GM18508 (cell line): ENCODE results near the gene ING1.
"Not testable (repeated sequence)": the region's sequence is repeated elsewhere in the genome, so short reads cannot be mapped to it uniquely, and the experiment has no call there.

Experiments used
- ATAC-seq: cut with Tn5 transposase; IDR thresholded peaks from one replicate; pipeline ENCODE4 v1.9.1; 2021; ENCODE audit warnings: moderate number of reproducible peaks; ENCODE audit not compliant: insufficient read depth, unreplicated experiment

ING1 gene

DNA sequence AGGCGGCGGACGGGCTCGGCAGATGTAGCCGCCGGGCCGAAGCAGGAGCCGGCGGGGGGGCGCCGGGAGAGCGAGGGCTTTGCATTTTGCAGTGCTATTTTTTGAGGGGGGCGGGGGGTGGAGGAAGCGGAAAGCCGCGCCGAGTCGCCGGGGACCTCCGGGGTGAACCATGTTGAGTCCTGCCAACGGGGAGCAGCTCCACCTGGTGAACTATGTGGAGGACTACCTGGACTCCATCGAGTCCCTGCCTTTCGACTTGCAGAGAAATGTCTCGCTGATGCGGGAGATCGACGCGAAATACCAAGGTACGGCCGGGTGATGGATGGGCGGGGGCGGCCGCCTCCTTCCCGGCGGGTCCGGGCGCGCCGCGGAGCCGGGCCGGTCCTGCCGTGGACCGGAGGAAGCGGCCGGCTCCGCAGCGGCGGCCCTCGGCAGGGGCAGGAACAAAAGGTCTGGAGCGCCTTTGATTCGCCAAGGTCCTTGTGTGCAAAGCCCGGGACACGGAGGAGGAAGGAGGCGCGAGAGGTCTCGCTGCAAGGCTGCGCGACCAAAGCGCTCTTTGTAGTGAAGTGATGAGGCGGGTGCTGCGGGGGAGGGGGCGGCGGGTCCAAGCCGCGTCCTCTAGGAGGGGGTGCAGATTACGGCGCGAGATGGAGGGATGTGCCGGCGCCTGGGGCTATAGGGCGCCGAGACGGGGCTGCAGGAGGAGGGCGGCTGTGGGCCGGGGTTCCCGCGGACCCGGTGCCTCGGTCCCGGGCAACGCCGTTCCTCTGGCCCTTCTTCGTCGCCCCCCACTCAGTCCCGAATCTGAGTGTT lies 689 bp downstream of the ING1 start:
- no peak for ATAC-seq

DNA sequence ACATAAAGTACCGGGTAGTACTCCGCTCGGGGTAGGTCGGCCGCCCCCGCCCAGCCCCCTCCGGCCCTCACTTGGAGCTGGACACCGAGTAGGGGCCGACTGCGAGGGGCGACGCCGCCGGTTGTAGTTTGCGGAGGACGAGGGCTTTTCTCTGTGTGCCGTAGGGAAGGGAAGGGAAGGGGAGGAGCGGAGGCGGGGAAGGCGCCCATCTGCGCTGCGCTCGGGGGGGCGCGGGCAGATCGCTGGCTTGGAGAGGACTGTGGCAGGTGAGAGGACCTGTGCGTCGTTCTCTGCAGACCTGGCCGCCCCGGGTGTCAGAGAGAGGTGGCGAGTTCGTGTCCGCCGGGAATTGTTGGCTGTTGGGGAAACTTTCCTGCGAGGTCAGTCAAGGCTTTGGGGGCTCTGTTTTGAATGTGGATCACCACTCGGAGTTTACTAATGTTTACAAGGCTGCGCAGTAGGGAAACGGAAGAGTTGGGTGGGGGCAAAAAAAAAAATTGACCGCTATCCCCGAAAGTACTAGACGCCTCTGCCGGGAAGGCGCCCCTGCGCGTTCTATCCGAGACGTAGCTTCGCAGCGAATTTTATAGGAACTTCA lies 1.4 kb downstream of the ING1 start:
- no peak for ATAC-seq

DNA sequence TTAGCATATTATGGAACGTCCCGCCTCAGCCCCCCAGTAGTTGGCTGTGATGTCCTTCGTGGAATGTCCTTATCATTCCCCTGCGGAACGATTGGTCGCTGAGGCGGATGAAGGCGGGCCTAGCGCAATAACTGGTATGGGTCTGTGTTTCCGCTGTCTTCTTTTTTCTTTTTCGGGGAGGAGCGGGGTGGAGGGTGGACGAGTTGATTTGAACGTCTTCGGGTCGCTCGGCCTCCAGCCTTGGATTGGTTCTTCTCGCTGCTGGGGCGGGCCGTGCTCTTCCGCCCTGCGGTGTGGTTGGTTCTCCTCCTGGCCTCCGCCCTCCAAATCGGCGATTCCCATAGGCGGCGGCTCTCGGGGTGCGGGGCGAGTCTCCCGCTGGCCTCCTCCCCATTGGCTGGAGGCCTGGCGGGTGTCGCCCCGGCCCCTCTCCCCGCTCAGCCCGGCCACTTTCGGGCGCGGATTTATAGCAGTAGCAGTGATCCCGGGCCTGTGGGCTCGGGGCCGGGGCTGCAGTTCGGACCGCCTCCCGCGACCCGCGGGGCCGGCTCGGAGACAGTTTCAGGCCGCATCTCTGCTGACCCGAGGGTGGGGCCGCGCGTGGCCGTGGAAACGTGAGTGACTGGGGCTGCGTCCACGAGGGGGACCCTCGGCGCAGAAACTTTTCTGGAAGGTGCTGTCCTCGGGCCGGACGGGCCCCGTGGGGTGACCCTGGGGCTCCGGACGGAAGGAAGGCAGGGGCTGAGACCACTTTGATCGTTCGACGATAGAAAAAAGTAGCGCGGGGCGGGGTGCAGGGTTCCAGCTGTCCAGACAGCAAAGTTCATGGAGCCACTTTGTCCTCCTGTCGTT lies 2.1 kb downstream of the ING1 start:
- ATAC-seq = peak; percentile 46

DNA sequence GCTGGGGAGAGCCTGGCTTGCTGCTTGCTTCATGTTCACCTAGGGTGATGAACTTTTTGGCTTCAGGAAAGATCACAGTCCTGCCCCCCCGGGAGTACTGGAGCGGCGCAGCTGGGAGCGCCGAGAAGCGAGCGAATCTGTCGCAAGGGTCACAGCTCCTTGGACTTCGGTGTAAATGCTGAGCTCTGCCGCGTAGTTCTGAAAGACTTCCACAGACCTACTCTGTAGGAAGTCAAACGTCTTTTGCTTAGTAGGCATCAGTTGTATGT lies 2.7 kb downstream of the ING1 start:
- no peak for ATAC-seq

DNA sequence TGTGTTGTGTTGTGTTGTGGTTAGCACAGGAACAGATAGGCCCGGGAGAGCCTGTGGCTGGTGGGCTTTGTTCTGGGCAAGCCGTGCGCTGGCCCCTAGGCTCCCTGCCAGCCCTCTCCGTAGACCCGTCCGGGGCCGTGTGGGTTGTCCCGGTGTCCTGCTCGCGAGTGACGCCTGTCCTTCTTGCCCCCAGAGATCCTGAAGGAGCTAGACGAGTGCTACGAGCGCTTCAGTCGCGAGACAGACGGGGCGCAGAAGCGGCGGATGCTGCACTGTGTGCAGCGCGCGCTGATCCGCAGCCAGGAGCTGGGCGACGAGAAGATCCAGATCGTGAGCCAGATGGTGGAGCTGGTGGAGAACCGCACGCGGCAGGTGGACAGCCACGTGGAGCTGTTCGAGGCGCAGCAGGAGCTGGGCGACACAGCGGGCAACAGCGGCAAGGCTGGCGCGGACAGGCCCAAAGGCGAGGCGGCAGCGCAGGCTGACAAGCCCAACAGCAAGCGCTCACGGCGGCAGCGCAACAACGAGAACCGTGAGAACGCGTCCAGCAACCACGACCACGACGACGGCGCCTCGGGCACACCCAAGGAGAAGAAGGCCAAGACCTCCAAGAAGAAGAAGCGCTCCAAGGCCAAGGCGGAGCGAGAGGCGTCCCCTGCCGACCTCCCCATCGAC lies 5.7 kb downstream of the ING1 start:
- no peak for ATAC-seq

DNA sequence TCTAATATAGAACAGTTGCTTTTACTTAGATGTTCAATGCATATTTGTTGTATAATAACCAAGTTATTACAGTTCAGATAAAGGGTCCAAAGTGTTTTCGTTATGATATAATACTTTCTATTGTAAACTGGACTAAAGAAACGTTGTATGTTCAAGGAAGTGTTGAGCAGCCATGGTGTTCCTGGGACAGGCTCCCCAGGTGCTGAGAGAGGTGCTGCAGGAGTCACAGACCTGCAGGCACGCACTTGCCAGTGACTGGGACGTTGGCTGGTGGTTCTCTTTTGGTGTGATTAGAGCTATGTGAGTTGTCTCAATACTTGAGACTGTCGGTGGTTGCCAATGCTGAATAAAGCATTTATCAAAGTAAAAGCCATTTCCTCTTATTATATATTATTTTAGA lies 9.5 kb downstream of the ING1 start:
- ATAC-seq = no peak

DNA sequence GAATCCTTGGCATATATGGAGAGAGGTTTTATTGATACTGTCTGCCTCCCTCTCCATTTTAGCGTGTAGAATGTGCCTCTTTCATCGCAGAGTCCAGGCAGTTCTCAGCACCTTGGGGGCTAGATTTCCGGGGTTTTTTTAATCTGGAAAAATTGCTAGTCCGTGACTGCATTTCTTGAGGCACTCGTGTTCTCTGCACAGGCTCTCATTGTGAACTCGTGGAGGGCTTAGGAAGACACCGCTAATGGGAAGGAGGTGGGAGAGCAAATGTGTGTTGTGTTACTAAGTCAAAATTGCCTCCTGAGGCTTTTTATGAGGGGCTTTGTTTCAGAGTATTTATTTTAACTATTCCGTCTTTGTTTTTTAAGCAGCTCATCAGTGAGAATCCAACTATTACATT lies 10.1 kb downstream of the ING1 start:
- no peak for ATAC-seq

DNA sequence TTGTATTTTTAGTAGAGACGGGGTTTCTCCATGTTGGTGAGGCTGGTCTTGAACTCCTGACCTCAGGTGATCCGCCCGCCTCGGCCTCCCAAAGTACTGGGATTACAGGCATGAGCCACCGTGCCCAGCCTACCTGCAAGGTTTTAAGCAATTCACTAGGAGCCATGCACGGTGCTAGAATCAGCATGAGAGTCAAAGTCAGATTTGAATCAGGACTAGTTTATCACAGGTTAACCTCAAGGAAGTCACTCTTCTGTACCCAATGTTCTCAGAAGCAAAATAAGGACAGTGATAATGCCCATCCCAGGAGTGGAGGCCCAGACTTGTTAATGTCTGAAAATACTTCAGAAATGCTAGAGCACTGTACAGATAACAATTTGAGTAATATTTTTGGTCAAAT lies 12.7 kb downstream of the ING1 start:
- not testable (repeated sequence) for ATAC-seq

DNA sequence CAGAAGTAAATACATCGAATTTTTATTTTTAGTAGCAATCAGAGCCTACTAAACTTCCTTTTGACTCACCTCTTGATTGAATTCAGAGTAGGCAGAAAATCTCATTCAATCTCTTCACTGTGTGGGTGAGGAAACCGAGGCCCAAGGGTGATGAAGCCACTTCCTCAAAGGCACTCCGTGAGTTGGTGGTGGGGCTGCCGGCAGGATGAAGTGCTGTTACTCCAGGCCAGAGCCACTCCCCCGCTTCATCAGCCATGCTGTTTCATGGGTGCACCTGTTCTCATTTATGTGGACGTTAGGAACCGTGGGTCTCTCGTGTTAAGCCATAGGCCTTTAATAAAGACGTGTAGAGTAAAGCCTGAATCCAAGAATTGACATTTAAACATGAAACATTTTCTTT lies 13.2 kb downstream of the ING1 start:
- ATAC-seq = no peak

DNA sequence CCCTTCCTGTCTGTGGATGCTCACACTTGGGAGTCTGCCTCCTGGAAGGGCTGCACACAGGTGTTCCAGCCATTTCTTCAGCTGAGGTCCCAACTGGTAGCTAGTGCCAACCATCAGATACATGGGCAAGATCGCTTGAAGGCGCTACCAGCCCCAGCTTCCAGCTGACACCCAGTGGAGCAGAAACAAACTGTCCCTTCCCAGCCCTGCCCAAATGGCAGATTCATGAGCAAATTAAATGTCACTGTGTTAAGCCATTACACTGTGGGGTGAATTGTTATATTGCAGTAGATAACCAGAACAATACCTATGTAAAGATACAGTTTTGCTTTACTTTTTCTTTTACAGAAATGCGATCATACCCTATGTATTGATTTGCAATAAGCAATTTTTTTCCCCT lies 17.6 kb downstream of the ING1 start:
- no peak for ATAC-seq

DNA sequence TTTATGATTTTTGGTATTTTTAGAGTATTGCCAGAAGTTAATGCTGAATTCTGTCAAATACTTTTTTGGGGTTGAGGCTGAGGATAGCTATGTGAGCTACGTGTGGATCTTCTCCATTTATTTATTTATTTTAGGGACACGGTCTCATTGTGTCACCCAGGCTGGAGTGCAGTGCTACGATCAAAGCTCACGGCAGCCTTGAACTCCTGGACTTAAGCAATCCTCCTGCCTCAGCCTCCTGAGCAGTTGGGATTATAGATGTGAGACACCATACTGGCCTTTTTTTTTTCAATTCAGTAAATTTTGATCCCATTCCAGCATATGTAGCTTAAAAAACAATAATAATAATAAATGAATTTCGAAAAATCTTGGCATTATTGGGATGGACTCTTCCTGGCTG lies 21.1 kb downstream of the ING1 start:
- no peak for ATAC-seq

DNA sequence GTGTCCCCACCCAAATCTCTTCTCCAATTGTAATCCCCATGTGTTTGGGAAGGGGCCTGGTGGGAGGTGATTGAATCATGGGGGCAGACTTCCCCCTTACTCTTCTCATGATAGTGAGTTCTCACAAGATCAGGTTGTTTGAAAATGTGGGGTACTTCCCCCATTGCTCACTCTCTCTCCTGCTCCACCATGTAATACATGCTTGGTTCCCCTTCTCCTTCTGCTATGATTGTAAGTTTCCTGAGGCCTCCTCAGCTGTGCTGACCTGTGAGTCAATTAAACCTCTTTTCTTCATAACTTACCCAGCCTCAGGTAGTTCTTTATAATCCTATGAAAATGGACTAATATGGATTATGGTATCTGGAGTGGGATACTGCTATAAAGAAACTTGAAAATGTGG lies 24.1 kb downstream of the ING1 start:
- ATAC-seq = no peak

DNA sequence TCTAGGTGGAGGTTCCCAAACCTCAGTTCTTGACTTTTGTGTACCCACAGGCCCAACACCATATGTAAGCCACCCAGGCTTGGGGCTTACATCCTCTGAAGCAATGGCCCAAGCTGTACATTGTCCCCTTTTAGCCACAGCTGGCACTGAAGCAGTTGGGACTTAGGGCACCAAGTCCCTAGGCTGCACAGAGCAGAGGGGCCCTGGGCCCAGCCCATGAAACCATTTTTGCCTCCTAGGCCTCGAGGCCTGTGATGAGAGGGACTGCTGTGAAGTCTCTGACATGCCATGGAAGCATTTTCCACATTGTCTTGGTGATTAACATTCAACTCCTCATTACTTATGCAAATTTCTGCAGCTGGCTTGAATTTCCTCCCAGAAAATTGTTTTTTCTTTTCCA lies 30.2 kb downstream of the ING1 start:
- no peak for ATAC-seq

DNA sequence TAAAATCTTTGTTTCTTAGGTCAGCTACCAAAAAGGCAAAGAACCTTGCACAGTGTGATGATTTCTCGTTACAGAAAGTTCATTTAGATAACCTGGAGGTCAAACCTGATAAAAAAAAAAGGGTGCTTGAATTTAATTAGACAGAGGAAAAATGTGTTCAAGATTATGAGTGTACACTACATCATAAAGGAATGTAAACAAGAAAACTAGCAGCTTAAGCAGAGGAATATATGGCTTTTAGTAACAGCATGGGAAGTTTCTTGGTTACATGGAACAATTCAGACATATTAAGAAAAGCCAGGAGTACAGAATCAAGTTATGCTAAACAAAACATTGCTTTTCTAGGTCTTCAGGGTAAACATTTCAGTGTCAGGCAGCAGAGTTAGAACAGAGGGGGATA lies 32.9 kb downstream of the ING1 start:
- no peak for ATAC-seq

DNA sequence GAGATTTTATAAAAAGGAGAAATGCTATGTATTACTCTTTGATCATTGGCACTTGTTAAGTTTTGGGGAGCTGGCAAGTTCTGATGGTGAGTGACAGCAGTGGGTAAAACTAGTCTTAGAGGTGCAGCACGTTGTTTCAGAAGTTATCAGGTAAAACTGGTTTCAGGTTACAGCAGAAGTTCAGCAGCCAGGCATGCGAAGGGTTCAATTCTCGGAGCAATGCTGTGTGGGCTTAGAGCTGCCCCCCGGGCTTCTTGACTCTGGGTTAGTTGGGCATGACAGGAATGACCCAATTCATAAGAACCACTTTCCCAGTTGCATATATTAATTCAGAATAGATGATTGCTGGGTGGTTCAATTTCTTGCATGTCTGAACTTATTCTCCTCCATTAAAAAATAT lies 34.8 kb downstream of the ING1 start:
- no peak for ATAC-seq

DNA sequence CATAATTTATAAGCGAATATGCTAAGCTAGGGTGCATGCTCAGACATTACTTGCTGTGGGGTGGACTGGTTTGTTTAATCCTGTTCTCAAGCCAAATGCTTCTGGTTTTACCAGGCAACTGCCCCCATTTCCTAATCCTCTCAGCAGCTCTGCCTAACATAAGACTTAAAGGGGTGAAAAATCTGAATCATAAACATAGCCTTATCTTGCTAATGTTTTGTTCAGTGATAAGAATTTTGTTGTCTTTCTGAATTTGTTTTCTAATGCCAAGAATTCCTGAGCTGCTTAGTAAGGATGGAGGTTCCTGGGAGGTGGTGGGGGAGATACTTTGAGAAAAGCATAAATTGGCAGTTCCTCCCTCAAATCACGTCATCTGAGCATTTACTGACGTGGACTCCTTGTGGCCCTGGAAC lies 42.7 kb downstream of the ING1 start:
- no peak for ATAC-seq

DNA sequence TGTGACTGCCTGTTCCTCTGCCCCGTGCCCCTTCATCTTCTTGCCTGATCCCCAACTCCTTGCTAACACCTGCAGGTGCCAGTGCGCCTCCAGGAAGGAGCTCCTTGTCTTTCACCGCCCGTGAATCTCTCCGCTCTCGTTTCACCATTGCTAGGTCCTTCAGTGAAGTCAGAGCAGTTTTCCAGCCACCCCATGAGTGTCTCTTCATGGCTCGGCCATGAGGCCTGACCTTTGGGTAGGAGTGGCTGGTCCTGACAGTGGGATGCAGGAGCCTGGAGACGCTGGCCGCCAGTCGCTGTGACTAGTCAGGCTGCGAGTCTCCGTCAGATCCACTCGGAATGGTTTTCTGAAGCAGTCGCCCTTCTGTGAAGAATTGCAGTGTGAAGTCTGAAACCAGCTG lies 43.8 kb downstream of the ING1 start:
- ATAC-seq = no peak

DNA sequence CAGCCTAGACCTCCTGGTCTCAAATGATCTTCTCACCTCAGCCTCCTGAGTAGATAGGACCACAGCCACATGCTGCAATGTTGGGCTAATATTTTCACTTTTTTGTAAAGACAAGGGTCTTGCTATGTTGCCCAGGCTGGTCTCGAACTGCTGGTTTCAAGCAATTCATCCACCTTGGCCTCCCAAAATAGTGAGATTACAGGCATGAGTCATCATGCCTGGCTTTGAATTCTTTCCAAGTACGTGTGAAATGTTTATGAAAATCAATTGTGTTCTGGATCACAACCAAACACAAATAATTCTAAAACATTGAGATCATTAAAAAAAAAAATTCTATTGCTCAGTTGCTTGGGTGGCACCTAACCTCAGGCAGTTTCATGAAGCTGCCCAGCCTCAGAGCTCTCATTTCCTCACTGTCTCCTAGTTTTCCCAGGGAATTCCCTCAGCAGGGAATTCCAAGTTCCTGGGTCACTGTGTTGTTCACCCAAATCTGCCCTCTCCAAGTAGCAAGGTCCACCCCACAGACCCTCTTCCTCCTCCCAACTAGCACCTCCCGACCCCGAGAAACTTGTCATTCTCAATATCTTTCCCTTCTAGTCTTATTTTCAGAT lies 44.8 kb downstream of the ING1 start:
- ATAC-seq = no peak

DNA sequence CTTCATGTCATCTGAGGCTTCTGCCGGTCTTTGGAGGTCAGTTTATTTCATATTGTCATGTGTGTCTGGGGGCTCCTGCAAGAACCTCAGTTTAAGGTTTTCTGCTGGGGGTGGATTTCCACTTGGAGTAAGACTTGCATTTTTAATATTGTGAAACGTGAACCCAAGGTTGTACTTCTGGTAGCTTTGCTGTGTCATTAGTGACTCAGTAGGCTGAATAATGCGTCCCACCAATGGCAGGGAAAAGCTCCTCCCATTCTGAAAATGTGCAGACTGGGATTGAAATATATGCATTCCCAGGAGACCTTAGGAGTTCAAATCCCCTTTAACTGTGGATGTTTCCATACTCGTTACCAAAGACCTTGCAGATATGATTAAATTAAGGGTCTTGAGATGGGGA lies 46.2 kb downstream of the ING1 start:
- no peak for ATAC-seq

DNA sequence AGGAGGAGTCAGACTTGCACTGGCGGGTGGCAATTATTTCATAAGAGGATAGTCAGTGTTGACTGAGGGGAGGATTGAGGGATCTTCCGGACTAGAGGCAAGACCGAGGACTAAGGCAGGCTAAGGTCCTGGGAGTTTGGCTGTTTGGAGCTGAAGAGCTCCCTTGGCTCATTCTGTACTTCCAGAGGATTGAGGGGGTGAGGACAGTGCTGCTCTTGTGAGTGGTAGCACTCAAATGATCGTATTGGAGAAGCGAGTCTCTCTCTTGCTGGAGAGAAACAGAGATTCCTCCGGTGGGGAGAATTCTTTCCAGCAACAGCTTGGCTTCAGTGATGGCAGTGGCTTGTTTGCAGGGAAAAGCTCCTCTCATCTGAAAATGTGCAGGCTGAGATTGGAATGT lies 47.1 kb downstream of the ING1 start:
- ATAC-seq = no peak
